ENCODE results near the gene PDE7B. TPM values are rescaled to one million over a fixed set of nuclear protein-coding genes. Genes with fewer than 3 reads are reported as not detected.

The PDE7B gene
- total RNA-seq, 1 donor from 2014 or later, result 0.84 TPM

- Histone ChIP-seq H3K36me3 (ENCODE audit: control insufficient read depth, insufficient read depth, low read length) (no peaks in the 10 kb centered on the region), H3K27me3 (ENCODE audit: control insufficient read depth, insufficient read depth, low read length) (no peaks in the 10 kb centered on the region), H3K4me3 (ENCODE audit: low read depth, low read length) (no peak overlapping the region)
- DNase-seq (ENCODE audit: low read depth), result no peak
- TF ChIP-seq CTCF (IDR thresholded peaks at IDR 0.05; ENCODE audit: insufficient read depth, low read length, poor library complexity, severe bottlenecking), result no peak
These were observed 19.8 kb downstream of the PDE7B start for GRCh38 chr6:135871296-135871695.

GRCh38 chr6:135871878-135872277, 20.4 kb downstream of the PDE7B start:
- no peak for TF ChIP-seq CTCF (IDR thresholded peaks at IDR 0.05; ENCODE audit: insufficient read depth, low read length, poor library complexity, severe bottlenecking)
- no peaks in the 10 kb centered on the region for H3K36me3 ChIP-seq (ENCODE audit: control insufficient read depth, insufficient read depth, low read length)
- no peak overlapping the region for H3K4me3 ChIP-seq (ENCODE audit: low read depth, low read length)
- no peak for DNase-seq (ENCODE audit: low read depth)
- H3K27me3 ChIP-seq (ENCODE audit: control insufficient read depth, insufficient read depth, low read length), result no peaks in the 10 kb centered on the region

GRCh38 chr6:135875446-135875845, 23.9 kb downstream of the PDE7B start:
- no peak for TF ChIP-seq CTCF (IDR thresholded peaks at IDR 0.05; ENCODE audit: insufficient read depth, low read length, poor library complexity, severe bottlenecking)
- DNase-seq (ENCODE audit: low read depth), result no peak

GRCh38 chr6:135876058-135876457, 24.6 kb downstream of the PDE7B start:
- DNase-seq (ENCODE audit: low read depth), result no peak
- no peaks in the 10 kb centered on the region for H3K36me3 ChIP-seq (ENCODE audit: control insufficient read depth, insufficient read depth, low read length)
- no peak overlapping the region for H3K4me3 ChIP-seq (ENCODE audit: low read depth, low read length)
- H3K27me3 ChIP-seq (ENCODE audit: control insufficient read depth, insufficient read depth, low read length), result no peaks in the 10 kb centered on the region
- TF ChIP-seq CTCF (IDR thresholded peaks at IDR 0.05; ENCODE audit: insufficient read depth, low read length, poor library complexity, severe bottlenecking), result no peak

More at GRCh38 chr6:135875446-135875845, 23.9 kb downstream of the PDE7B start:
- no peaks in the 10 kb centered on the region for H3K36me3 ChIP-seq (ENCODE audit: control insufficient read depth, insufficient read depth, low read length)
- no peak overlapping the region for H3K4me3 ChIP-seq (ENCODE audit: low read depth, low read length)
- no peaks in the 10 kb centered on the region for H3K27me3 ChIP-seq (ENCODE audit: control insufficient read depth, insufficient read depth, low read length)

- H3K36me3 ChIP-seq (ENCODE audit: control insufficient read depth, insufficient read depth, low read length), result no peaks in the 10 kb centered on the region
- no peaks in the 10 kb centered on the region for H3K27me3 ChIP-seq (ENCODE audit: control insufficient read depth, insufficient read depth, low read length)
- TF ChIP-seq CTCF (IDR thresholded peaks at IDR 0.05; ENCODE audit: insufficient read depth, low read length, poor library complexity, severe bottlenecking), result no peak
- DNase-seq (ENCODE audit: low read depth), result no peak
- no peak overlapping the region for H3K4me3 ChIP-seq (ENCODE audit: low read depth, low read length)
These were observed 26.2 kb downstream of the PDE7B start for GRCh38 chr6:135877666-135878065.

Data from kidney epithelial cell (primary cell).